Panc1 (cell line): ENCODE results near the gene HSP90B1. TPM values are rescaled to one million over a fixed set of nuclear protein-coding genes. Genes with fewer than 3 reads are reported as not detected.

Experiments used
- ATAC-seq: fragments of 200-7000 bp; cut with Tn5 transposase; 2 replicates; pipeline ENCODE4 v1.9.1; 2020; ENCODE audit warnings: mild to moderate bottlenecking, moderate library complexity
- BruUV-seq: library from RNA; stranded (reverse); fragments of 400-500 nt; replicated peaks from 2 replicates; lab custom pipeline; 2021; lab: Mats Ljungman, UMichigan
- CTCF ChIA-PET: fragments of 300-600 bp; sonication (Branson Sonifier 250); formaldehyde crosslinking; loops from one replicate; lab custom pipeline; 2022; ENCODE audit warnings: antibody characterized with exemption; lab: Charles Lee
- POLR2A ChIA-PET: fragments of 300-600 bp; sonication (Branson Sonifier 250); formaldehyde crosslinking; loops from one replicate; lab custom pipeline; 2022; ENCODE audit warnings: antibody characterized with exemption; lab: Charles Lee
- DNase-seq: peaks from one replicate; pipeline ENCODE4 v3.0.0-alpha.2; 2010; ENCODE audit warnings: low read depth, low spot score
- H3K27ac ChIP-seq: 2 replicates; pipeline ENCODE4 v1.5.1; 2011; ENCODE audit warnings: mild to moderate bottlenecking, low read length, inconsistent platforms
- H3K27me3 ChIP-seq: fragments of 200-500 bp; sonication (Bioruptor generic); 2 replicates; pipeline ENCODE4 v1.6.0; 2014; ENCODE audit warnings: low read length, inconsistent platforms; ENCODE audit not compliant: control insufficient read depth, insufficient read depth
- H3K36me3 ChIP-seq: fragments of 200-500 bp; sonication (Bioruptor generic); 2 replicates; pipeline ENCODE4 v1.5.1; 2014; ENCODE audit warnings: inconsistent platforms, mild to moderate bottlenecking, low read length, moderate library complexity; ENCODE audit not compliant: control insufficient read depth, insufficient read depth
- H3K4me1 ChIP-seq: 2 replicates; pipeline ENCODE4 v1.5.1; 2011; ENCODE audit warnings: inconsistent platforms, mild to moderate bottlenecking, low read length, moderate library complexity; ENCODE audit not compliant: control insufficient read depth, insufficient read depth
- H3K4me3 ChIP-seq, 2 experiments: 2 replicates each; pipeline ENCODE4 v1.5.1; 2011 to 2012; ENCODE audit warnings: low read depth in 2 of 2, low read length in 2 of 2, mild to moderate bottlenecking in 2 of 2, inconsistent platforms in 1 of 2, moderate library complexity in 1 of 2
- H3K9me3 ChIP-seq: fragments of 200-500 bp; sonication (Bioruptor generic); 2 replicates; pipeline ENCODE4 v1.5.1; 2014; ENCODE audit warnings: low read depth, mild to moderate bottlenecking, inconsistent platforms, low read length, moderate library complexity; ENCODE audit not compliant: control insufficient read depth, insufficient read depth
- CTCF ChIP-seq: fragments of 450-650 bp; IDR thresholded peaks from 2 replicates; pipeline ENCODE4 v1.5.1; 2017; ENCODE audit warnings: mild to moderate bottlenecking
- POLR2AphosphoS5 ChIP-seq: IDR thresholded peaks from 2 replicates; pipeline ENCODE4 v1.6.1; 2012; ENCODE audit warnings: mild to moderate bottlenecking, low read depth, low read length, moderate library complexity
- REST ChIP-seq, 2 experiments: IDR thresholded peaks; 2 replicates each; pipeline ENCODE4 v1.6.1; 2011 to 2012; ENCODE audit warnings: low read depth in 2 of 2, control low read depth in 1 of 2, low read length in 1 of 2, mild to moderate bottlenecking in 1 of 2, moderate library complexity in 1 of 2; ENCODE audit not compliant: insufficient read depth in 1 of 2
- SIN3A ChIP-seq: IDR thresholded peaks from 2 replicates; pipeline ENCODE4 v1.6.1; 2012; ENCODE audit warnings: low read depth, mild to moderate bottlenecking, low read length, moderate library complexity, borderline replicate concordance; ENCODE audit not compliant: insufficient read depth
- TCF7L2 ChIP-seq: IDR thresholded peaks from 2 replicates; pipeline ENCODE4 v1.6.1; 2011; ENCODE audit warnings: mild to moderate bottlenecking, low read depth, low read length, inconsistent platforms
- in situ Hi-C: cut with HindIII; loops from 2 replicates; pipeline ENCODE4 v1.10.0; 2016; ENCODE audit warnings: low sequenced_read_pairs, low pct_unique_long_range_greater_than_20kb
- intact Hi-C: fragments of 100-400 bp; cut with micrococcal nuclease; formaldehyde crosslinking; loops from one replicate; pipeline ENCODE4 v1.10.0; 2022; ENCODE audit not compliant: unreplicated experiment
- total RNA-seq: library from RNA; stranded (reverse); gene quantifications from one replicate; pipeline ENCODE4 v1.2.1, GENCODE V29; 2021; ENCODE audit not compliant: unreplicated experiment

Gene HSP90B1
- total RNA-seq, 1 experiment from 2014 or later, result 503 TPM

DNA sequence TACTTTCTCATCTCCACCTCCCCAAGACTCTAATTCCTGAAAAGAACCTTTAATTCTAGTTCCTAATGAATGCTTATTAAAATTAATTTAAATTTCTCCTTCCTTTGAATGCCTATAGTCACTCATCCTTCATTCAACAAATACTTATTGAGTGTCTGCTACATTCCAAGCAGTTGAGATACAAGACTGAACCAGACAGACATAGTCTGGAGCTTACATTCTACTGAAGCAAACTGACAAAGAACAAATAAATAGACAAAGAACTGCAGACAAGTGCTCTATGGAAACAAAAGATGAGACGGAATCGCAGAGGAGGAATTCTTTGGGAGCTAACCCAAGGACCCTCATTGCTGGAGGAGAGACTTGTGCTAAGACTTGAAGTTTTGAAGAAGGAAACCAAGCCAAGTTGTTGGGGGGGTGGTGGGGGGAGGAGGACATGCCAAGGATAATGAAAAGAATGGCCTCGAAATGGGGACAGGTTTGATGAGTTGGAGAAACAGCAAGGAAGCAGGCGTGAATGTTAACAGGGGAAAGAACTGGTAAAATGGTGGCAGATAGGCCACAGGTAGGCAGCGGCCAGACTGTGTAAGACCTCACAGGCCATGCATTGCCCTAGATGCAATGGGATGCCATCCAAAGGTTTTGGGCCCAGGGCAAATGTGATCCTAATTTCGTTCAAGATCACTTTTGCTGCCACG lies 25.8 kb downstream of the HSP90B1 start:
- DNase-seq (no peak), ATAC-seq (peak; percentile 17; the same call in 1 of the 2 replicates)
- in situ Hi-C loops (no loop called here), intact Hi-C loops (no loop called here)
- TF ChIP-seq TCF7L2 (no peak), POLR2AphosphoS5 (no peak), SIN3A (no peak), REST (IDR thresholded peaks at IDR 0.05; ENCODE audit: insufficient read depth in 1 of 2, low read depth in 2 of 2, low read length in 1 of 2) (no peak), CTCF (no peak)
- no TSS peak for BruUV-seq
- Histone ChIP-seq H3K4me1 (peaks cover 20% of the 10 kb centered on the region), H3K4me3 (peak overlapping the region; percentile 75 to 86), H3K27me3 (no peaks in the 10 kb centered on the region), H3K27ac (peak overlapping the region; percentile 98), H3K9me3 (no peaks in the 10 kb centered on the region), H3K36me3 (peaks cover 19% of the 10 kb centered on the region)
- CTCF ChIA-PET, result no interaction called here
- POLR2A ChIA-PET, result interaction anchor here (1.4 kb wide), 1 partner anchor 21 kb away, joined by 3 read pairs; no protein-coding TSS in a partner anchor

- peaks cover 20% of the 10 kb centered on the region for H3K4me1 ChIP-seq
- ChIA-PET POLR2A (interaction anchor here (0.6 to 1.4 kb wide), 3 partner anchors 9 to 27 kb away, joined by 3 read pairs; partner anchors contain the start of genes HSP90B1 and TDG), CTCF (no interaction called here)
- DNase-seq (no peak), ATAC-seq (peak; percentile 68)
- no peaks in the 10 kb centered on the region for H3K27me3 ChIP-seq
- H3K27ac ChIP-seq, result peak overlapping the region; percentile 98
- no peaks in the 10 kb centered on the region for H3K9me3 ChIP-seq
- H3K4me3 ChIP-seq, result peak overlapping the region; percentile 75 to 86
- TF ChIP-seq CTCF (no peak), REST (IDR thresholded peaks at IDR 0.05; ENCODE audit: insufficient read depth in 1 of 2, low read depth in 2 of 2, low read length in 1 of 2) (no peak), SIN3A (no peak), POLR2AphosphoS5 (no peak), TCF7L2 (no peak)
- BruUV-seq, result no TSS peak
- intact Hi-C loops, result no loop called here
- in situ Hi-C loops, result no loop called here
- H3K36me3 ChIP-seq, result peaks cover 12% of the 10 kb centered on the region
These were observed 26.4 kb downstream of the HSP90B1 start for GRCh38 chr12:103956509-103957027.
